Mesendoderm (in vitro differentiated cells): ENCODE results near the gene C5orf63. TPM values are rescaled to one million over a fixed set of nuclear protein-coding genes. Genes with fewer than 3 reads are reported as not detected.
"Not testable (repeated sequence)": the region's sequence is repeated elsewhere in the genome, so short reads cannot be mapped to it uniquely, and the experiment has no call there.

ENCODE experiments used
- DNase-seq: peaks from one replicate; pipeline ENCODE4 v3.0.0; 2013
- H2AK5ac ChIP-seq: 2 replicates; pipeline ENCODE4 v1.6.1; 2013; ENCODE audit warnings: low read length, inconsistent platforms
- H2BK120ac ChIP-seq: 2 replicates; pipeline ENCODE4 v1.6.1; 2013; ENCODE audit warnings: low read depth, mild to moderate bottlenecking, low read length, moderate library complexity, mixed read lengths
- H2BK15ac ChIP-seq: replicated peaks from 2 replicates; pipeline ENCODE4 v1.6.1; 2013; ENCODE audit warnings: low read depth, mild to moderate bottlenecking, moderate library complexity
- H2BK5ac ChIP-seq: 2 replicates; pipeline ENCODE4 v1.6.1; 2013; ENCODE audit warnings: low read length, inconsistent platforms
- H3K18ac ChIP-seq: 2 replicates; pipeline ENCODE4 v1.6.1; 2013; ENCODE audit warnings: mild to moderate bottlenecking, low read length, mixed read lengths
- H3K23ac ChIP-seq: one replicate; pipeline ENCODE4 v1.6.1; 2013; ENCODE audit warnings: low read length
- H3K27ac ChIP-seq: 2 replicates; pipeline ENCODE4 v1.5.1; 2013; ENCODE audit warnings: low read depth, mild to moderate bottlenecking, inconsistent platforms, low read length, moderate library complexity
- H3K27me3 ChIP-seq: 2 replicates; pipeline ENCODE4 v1.6.1; 2013; ENCODE audit warnings: low read length, control low read depth, mild to moderate bottlenecking, inconsistent platforms; ENCODE audit not compliant: insufficient read depth, poor library complexity
- H3K36me3 ChIP-seq: 2 replicates; pipeline ENCODE4 v1.6.1; 2013; ENCODE audit warnings: low read length, inconsistent platforms; ENCODE audit not compliant: control insufficient read depth, insufficient read depth
- H3K4ac ChIP-seq: one replicate; pipeline ENCODE4 v1.6.1; 2013; ENCODE audit warnings: low read depth, mild to moderate bottlenecking, low read length, moderate library complexity
- H3K4me1 ChIP-seq: 2 replicates; pipeline ENCODE4 v1.6.1; 2013; ENCODE audit warnings: low read depth, low read length, inconsistent platforms; ENCODE audit not compliant: control insufficient read depth
- H3K4me2 ChIP-seq: 2 replicates; pipeline ENCODE4 v1.6.1; 2013; ENCODE audit warnings: low read length
- H3K4me3 ChIP-seq: 2 replicates; pipeline ENCODE4 v1.5.1; 2013; ENCODE audit warnings: mild to moderate bottlenecking, low read length
- H3K56ac ChIP-seq: one replicate; pipeline ENCODE4 v1.6.1; 2013; ENCODE audit warnings: low read length
- H3K79me1 ChIP-seq: 2 replicates; pipeline ENCODE4 v1.6.1; 2013; ENCODE audit warnings: low read length, inconsistent platforms
- H3K79me2 ChIP-seq: 2 replicates; pipeline ENCODE4 v1.6.1; 2013; ENCODE audit warnings: mild to moderate bottlenecking, low read length; ENCODE audit not compliant: control insufficient read depth, insufficient read depth
- H3K9ac ChIP-seq: 2 replicates; pipeline ENCODE4 v1.6.1; 2013; ENCODE audit warnings: low read length, inconsistent platforms
- H4K5ac ChIP-seq: one replicate; pipeline ENCODE4 v1.6.1; 2013; ENCODE audit warnings: low read length
- H4K8ac ChIP-seq: one replicate; pipeline ENCODE4 v1.6.1; 2013; ENCODE audit warnings: low read depth, mild to moderate bottlenecking, control low read depth, low read length, moderate library complexity
- WGBS: extraction: QIAGEN DNeasy Blood & Tissue Kit; methylation state at CpG from one replicate; pipeline ENCODE4 v1.1.7; 2013; ENCODE audit warnings: low lambda C conversion rate, missing lambda C conversion rate; ENCODE audit not compliant: insufficient coverage; ENCODE audit errors: extremely low coverage; 5-methylcytosine and 5-hydroxymethylcytosine counted together
- polyA plus RNA-seq, 2 experiments: library from polyadenylated mRNA; stranded (reverse); fragments of 200-250 nt; gene quantifications; one replicate each; pipeline ENCODE4 v1.2.3, GENCODE V29; 2013

The C5orf63 gene
- 0.72 TPM for polyA plus RNA-seq (2013, experiment 1 of 2)
- 0.49 TPM for polyA plus RNA-seq (2013, experiment 2 of 2)

GRCh38 chr5:127072861-127073846 lies at the start of gene C5orf63:
C5orf63 (minus strand) TSS chr5:127073502; CDS start chr5:127058995, 14,507 bp downstream.
- no peaks in the 10 kb centered on the region for H3K79me1 ChIP-seq
- H3K4ac ChIP-seq = no peak within 1 kb of the TSS
- H3K4me3 ChIP-seq = no peak within 1 kb of the TSS
- no peak within 1 kb of the TSS for H3K9ac ChIP-seq
- H3K27me3 ChIP-seq = no peaks in the 10 kb centered on the region
- peaks cover 10% of the 10 kb centered on the region for H3K4me1 ChIP-seq
- H3K36me3 ChIP-seq = no peaks in the 10 kb centered on the region
- peak within 1 kb of the TSS; percentile 34 for H2BK120ac ChIP-seq
- DNase-seq = no peak
- peak within 1 kb of the TSS; percentile 40 for H2AK5ac ChIP-seq
- no peak within 1 kb of the TSS for H4K8ac ChIP-seq
- H3K23ac ChIP-seq = no peak within 1 kb of the TSS
- no peak within 1 kb of the TSS for H2BK15ac ChIP-seq
- H3K56ac ChIP-seq = peak within 1 kb of the TSS; percentile 22
- H2BK5ac ChIP-seq = peak within 1 kb of the TSS; percentile 76
- no peak within 1 kb of the TSS for H3K4me2 ChIP-seq
- no peaks in the 10 kb centered on the region for H3K79me2 ChIP-seq
- H4K5ac ChIP-seq = no peak within 1 kb of the TSS
- peak within 1 kb of the TSS; percentile 17 for H3K27ac ChIP-seq
- no CpG with 5 or more reads among the region's 56 CpGs for WGBS
- peak within 1 kb of the TSS; percentile 71 for H3K18ac ChIP-seq

GRCh38 chr5:127112347-127112864 lies 39.1 kb upstream of the C5orf63 start:
- no peak overlapping the region for H2BK15ac ChIP-seq
- no peak overlapping the region for H4K8ac ChIP-seq
- no peaks in the 10 kb centered on the region for H3K79me1 ChIP-seq
- no peak overlapping the region for H3K4me3 ChIP-seq
- no peaks in the 10 kb centered on the region for H3K36me3 ChIP-seq
- no peak overlapping the region for H3K9ac ChIP-seq
- H3K18ac ChIP-seq = no peak overlapping the region
- no peak overlapping the region for H3K27ac ChIP-seq
- no peak overlapping the region for H2BK120ac ChIP-seq
- WGBS = no CpG with 5 or more reads among the region's 3 CpGs
- no peak overlapping the region for H3K4ac ChIP-seq
- no peaks in the 10 kb centered on the region for H3K4me1 ChIP-seq
- DNase-seq = no peak
- no peak overlapping the region for H4K5ac ChIP-seq
- no peak overlapping the region for H2BK5ac ChIP-seq
- H3K27me3 ChIP-seq = no peaks in the 10 kb centered on the region
- no peak overlapping the region for H3K56ac ChIP-seq
- no peak overlapping the region for H3K4me2 ChIP-seq
- H2AK5ac ChIP-seq = no peak overlapping the region
- H3K23ac ChIP-seq = no peak overlapping the region
- H3K79me2 ChIP-seq = no peaks in the 10 kb centered on the region

DNA sequence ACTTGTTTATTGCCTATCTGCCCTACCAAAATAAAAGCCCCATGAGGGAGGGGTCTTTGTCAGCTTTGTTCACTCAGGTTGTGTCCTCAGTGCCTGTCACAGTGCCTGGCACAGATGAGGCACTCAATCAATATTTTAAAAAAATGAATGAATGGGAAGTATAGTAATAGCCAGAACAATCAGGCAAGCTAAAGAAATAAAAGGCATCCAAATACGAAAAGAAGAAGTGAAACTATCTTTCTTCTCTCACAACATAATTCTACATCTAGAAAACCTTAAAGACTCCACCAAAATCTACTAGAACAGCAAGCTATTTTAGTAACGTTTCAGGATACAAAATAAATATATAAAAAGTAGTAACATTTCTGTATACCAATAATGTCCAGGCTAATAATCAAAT lies 37.8 kb upstream of the C5orf63 start:
- no CpG with 5 or more reads among the region's 2 CpGs for WGBS
- no peaks in the 10 kb centered on the region for H3K27me3 ChIP-seq
- no peak overlapping the region for H2BK15ac ChIP-seq
- H3K4me3 ChIP-seq = no peak overlapping the region
- H3K56ac ChIP-seq = no peak overlapping the region
- H3K27ac ChIP-seq = no peak overlapping the region
- no peak overlapping the region for H2BK120ac ChIP-seq
- H3K18ac ChIP-seq = no peak overlapping the region
- H3K4ac ChIP-seq = no peak overlapping the region
- no peaks in the 10 kb centered on the region for H3K79me2 ChIP-seq
- no peaks in the 10 kb centered on the region for H3K79me1 ChIP-seq
- H2AK5ac ChIP-seq = no peak overlapping the region
- no peak overlapping the region for H4K8ac ChIP-seq
- H3K4me1 ChIP-seq = no peaks in the 10 kb centered on the region
- no peaks in the 10 kb centered on the region for H3K36me3 ChIP-seq
- H2BK5ac ChIP-seq = no peak overlapping the region
- no peak for DNase-seq
- H4K5ac ChIP-seq = no peak overlapping the region
- no peak overlapping the region for H3K4me2 ChIP-seq
- H3K9ac ChIP-seq = no peak overlapping the region
- H3K23ac ChIP-seq = no peak overlapping the region

DNA sequence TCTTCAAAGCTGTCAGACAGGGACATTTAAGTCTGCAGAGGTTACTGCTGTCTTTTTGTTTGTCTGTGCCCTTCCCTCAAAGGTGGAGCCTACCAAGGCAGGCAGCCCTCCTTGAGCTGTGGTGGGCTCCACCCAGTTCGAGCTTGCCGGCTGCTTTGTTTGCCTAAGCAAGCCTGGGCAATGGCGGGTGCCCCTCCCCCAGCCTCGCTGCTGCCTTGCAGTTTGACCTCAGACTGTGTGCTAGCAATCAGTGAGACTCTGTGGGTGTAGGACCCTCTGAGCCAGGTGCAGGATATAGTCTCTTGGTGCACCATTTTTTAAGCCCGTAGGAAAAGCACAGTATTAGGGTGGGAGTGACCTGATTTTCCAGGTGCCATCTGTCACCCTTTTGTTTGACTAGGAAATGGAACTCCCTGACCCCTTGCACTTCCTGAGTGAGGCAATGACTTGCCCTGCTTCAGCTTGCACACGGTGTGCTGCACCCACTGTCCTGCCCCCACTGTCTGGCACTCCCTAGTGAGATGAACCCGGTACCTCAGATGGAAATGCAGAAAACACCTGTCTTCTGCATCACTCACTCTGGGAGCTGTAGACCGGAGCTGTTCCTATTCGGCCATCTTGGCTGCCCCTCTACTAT lies 35.4 kb upstream of the C5orf63 start:
- H3K79me1 ChIP-seq, H3K4ac ChIP-seq, H3K23ac ChIP-seq, H2BK120ac ChIP-seq, H3K9ac ChIP-seq, H3K79me2 ChIP-seq, H2AK5ac ChIP-seq, H3K4me3 ChIP-seq, H4K5ac ChIP-seq, H3K18ac ChIP-seq, H3K4me2 ChIP-seq, DNase-seq, H4K8ac ChIP-seq, H3K27me3 ChIP-seq, H3K36me3 ChIP-seq, H3K56ac ChIP-seq, H3K27ac ChIP-seq, H2BK15ac ChIP-seq, H3K4me1 ChIP-seq, H2BK5ac ChIP-seq: not testable (repeated sequence)
- WGBS = no CpG with 5 or more reads among the region's 9 CpGs

GRCh38 chr5:127101935-127102334 lies 28.6 kb upstream of the C5orf63 start:
- no peaks in the 10 kb centered on the region for H3K79me1 ChIP-seq
- no peaks in the 10 kb centered on the region for H3K27me3 ChIP-seq
- H3K4me2 ChIP-seq = no peak overlapping the region
- H2BK15ac ChIP-seq = no peak overlapping the region
- H2BK120ac ChIP-seq = no peak overlapping the region
- H2AK5ac ChIP-seq = no peak overlapping the region
- H3K27ac ChIP-seq = no peak overlapping the region
- no peak overlapping the region for H3K4me3 ChIP-seq
- no peak overlapping the region for H4K8ac ChIP-seq
- H3K4ac ChIP-seq = no peak overlapping the region
- no peak for DNase-seq
- H3K23ac ChIP-seq = no peak overlapping the region
- peaks cover 3% of the 10 kb centered on the region for H3K4me1 ChIP-seq
- H3K56ac ChIP-seq = no peak overlapping the region
- H3K18ac ChIP-seq = no peak overlapping the region
- no peak overlapping the region for H3K9ac ChIP-seq
- no peaks in the 10 kb centered on the region for H3K79me2 ChIP-seq
- H3K36me3 ChIP-seq = no peaks in the 10 kb centered on the region
- no peak overlapping the region for H2BK5ac ChIP-seq
- no peak overlapping the region for H4K5ac ChIP-seq
